Activated CD4-positive, alpha-beta T cell treated with anti-CD3 and anti-CD28 coated beads, Interleukin-2, amount 50 U/mL, for 16 hours (primary cell): ENCODE results near the gene CDK5RAP1.
A peak's percentile ranks its signal among the peaks of the same experiment; 100 is the strongest.
"Not testable (repeated sequence)": the region's sequence is repeated elsewhere in the genome, so short reads cannot be mapped to it uniquely, and the experiment has no call there.

Experiments
- DNase-seq: peaks from one replicate; pipeline ENCODE4 v3.0.0-alpha.2; 2020

CDK5RAP1 gene, protein sequence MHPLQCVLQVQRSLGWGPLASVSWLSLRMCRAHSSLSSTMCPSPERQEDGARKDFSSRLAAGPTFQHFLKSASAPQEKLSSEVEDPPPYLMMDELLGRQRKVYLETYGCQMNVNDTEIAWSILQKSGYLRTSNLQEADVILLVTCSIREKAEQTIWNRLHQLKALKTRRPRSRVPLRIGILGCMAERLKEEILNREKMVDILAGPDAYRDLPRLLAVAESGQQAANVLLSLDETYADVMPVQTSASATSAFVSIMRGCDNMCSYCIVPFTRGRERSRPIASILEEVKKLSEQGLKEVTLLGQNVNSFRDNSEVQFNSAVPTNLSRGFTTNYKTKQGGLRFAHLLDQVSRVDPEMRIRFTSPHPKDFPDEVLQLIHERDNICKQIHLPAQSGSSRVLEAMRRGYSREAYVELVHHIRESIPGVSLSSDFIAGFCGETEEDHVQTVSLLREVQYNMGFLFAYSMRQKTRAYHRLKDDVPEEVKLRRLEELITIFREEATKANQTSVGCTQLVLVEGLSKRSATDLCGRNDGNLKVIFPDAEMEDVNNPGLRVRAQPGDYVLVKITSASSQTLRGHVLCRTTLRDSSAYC

DNA sequence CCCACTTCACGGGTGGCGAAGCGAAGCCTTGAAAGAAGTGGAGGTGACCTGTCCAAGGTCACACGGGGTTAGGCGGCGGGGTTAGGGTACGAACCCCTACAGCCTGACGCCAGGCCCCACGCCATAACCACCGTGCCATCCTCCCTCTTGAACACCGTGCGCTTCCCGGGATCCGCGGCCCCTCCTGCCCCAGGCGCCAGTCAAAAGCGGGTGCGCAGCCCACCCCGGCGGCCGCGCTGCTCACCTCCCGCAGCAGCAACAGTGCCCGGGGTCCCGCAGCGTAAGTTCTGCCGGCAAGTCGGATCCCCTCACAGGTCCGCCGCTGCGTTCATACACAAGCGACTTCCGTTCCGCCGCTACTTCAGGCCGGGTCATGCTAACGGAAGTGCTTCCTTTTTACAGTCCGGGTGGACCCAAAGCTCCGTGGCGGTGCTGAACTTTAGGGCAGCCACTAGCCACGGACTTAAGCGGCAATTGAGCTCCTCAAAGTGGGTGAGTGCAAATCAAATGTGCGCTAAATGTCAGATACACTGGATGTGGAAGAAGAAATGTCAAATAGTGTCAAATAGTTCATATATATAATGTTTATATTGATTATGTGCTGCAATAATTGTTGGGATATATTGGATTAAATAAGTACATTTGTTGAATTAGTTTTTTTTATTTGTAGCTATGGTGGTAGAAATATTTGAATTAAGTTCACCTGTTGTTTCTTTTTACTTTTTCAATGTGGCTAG is at the start of gene CDK5RAP1:
TSS of gene CDK5RAP1 (minus strand) at position 336 of the 737 bp plus-strand sequence. CDS start 4,455 bp downstream, outside the sequence.
- peak; percentile 92 for DNase-seq

DNA sequence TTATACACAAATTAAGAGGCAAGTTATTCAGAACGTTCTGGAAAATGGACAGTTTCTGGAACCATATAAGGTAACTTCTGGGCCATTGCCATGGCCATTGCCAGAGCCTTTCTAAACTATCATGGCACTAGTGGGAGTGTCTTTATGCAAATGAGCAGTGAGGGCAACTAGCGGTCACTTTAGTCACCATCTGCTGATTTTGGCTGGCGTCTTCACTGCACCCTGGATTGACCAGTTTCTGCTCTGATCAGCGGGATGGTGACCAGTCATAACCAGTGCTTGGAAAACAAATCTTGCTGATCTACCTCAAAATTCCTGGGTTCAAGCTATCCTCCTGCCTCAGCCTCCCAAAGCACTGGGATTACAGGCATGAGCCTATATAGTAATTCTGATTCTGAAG is 49.5 kb upstream of the CDK5RAP1 start:
- DNase-seq, result no peak

DNA sequence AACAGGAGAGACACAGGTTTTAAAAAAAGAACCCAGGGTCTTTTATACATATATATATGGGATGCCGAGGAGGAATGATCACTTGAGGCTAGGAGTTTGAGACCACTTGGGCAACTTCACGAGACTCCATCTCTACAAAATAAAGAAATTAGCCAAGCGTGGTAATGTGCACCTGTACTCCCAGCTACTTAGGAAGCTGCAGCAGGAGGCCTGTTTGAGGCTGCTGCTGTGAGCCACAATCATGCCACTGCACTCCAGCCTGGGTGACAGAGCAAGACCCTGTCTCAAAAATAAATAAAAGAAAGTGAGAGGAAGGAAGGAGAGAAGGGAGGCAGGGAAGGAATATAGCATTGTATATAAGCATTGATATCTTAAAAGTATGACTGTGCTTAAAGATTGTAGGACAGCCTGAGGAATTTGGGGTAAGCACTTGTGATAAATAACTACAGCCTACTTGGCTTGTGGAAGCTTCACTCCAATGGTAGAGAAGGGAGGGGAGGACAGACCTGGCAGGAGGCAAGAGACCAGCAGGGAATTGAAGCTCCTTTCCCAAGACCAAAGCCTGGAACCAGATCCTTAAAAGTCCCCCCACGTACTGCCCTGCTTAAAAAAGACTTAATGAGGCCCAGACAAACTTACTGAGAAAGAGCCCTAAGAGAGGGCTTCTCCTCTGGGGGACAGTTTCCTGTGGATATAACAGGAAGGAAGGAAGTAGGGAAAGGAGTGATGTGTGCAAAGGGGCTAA is 44.7 kb upstream of the CDK5RAP1 start:
- DNase-seq, result no peak

DNA sequence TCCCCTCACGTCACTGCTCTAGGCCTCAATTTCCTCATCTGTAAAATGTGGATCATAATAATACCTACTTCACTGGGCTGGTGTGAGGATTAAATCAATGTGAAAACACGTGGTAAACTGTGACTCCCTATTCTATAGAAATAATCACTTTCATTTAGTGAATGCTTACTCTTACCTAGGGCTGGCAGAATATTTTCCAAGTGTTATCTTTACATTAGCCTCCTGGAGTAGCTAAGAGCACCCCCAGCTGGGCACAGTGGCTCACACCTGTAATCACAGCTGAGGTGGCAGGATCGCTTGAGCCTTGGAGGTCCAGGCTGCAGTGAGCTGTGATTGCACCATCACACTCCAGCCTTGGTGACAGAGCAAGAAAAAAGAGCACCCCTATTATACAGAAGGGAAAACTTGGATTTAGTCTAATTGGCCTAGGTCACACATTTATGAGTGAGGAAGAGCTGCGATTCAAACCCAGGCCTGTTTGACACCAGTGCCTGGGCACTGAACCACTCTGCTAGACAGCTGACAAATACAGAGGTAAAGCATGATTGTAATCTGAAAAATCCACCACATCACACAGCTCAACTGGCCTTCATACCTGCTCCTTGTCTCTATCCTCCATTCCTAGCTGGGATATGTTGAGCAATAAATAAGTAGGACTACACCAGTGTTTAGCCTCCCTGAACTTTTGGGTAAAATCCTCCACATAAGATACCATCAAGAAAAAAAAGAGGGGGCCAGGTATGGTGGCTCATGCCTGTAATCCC is 43.7 kb upstream of the CDK5RAP1 start:
- peak; percentile 24 for DNase-seq

DNA sequence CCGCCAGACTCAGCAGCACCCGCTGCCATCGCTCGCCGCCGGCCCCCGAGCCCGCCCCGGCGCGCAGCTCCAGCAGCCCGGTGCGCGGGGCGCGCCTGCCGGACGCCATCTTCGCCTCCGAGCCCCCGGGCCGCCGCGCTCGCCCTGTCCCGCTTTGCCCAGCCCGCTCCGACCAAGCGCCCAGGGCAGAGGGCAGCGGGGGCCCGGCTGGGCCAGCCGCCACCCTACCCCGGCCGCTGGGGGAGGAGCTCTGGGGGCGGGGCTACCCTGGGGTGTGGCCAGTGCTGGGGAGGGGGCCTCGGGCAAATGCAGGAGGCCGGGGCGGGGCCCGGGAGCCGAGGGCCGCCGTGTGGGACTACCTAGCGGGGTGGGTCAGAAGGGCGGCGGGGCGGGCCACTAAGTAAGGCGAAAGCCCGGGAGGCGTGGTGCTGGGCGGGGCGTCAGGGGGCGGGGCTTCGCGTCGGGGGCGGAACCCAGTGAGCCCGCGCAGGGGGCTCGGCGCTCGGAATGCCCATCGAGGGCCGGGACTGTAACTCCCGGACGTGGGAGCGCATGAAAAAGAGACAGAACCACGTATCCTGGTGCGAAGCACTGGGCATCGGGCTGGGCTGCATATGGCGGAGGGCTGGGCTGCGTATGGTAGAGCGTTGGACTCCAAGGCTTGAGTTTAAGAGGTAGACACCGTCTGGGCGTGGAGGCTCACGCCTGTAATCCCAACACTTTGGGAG is 42.4 kb upstream of the CDK5RAP1 start, which contains the start of gene SNTA1:
TSS of gene SNTA1 (minus strand) at position 252 of the 728 bp plus-strand sequence. CDS start at position 109, 143 bp downstream.
- peak; percentile 91 for DNase-seq

DNA sequence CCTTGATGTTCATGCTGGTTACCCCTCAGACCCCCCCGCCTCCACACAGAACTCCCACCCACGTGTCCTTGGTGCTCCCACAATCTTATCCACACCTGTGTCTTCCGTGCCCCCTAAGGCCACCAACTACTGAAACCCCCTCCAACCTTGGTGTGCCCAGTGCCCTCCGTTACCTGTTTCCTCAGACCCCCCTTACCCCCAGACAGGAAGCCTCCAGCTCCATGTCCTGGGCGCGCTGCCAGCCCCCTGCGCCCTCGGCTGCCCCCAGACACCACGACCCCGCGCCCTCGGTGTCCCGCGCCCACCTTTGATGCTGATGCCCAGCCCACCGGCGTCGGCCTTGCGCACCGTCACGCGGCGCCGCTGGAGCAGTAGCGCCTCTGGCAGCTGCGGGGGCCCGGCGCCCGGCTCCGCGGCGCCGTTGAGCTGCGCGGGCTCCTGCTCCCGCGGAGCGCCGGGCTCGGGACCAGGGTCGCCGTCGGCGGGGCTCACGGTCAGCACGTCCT is 41.7 kb upstream of the CDK5RAP1 start:
- DNase-seq, result no peak

DNA sequence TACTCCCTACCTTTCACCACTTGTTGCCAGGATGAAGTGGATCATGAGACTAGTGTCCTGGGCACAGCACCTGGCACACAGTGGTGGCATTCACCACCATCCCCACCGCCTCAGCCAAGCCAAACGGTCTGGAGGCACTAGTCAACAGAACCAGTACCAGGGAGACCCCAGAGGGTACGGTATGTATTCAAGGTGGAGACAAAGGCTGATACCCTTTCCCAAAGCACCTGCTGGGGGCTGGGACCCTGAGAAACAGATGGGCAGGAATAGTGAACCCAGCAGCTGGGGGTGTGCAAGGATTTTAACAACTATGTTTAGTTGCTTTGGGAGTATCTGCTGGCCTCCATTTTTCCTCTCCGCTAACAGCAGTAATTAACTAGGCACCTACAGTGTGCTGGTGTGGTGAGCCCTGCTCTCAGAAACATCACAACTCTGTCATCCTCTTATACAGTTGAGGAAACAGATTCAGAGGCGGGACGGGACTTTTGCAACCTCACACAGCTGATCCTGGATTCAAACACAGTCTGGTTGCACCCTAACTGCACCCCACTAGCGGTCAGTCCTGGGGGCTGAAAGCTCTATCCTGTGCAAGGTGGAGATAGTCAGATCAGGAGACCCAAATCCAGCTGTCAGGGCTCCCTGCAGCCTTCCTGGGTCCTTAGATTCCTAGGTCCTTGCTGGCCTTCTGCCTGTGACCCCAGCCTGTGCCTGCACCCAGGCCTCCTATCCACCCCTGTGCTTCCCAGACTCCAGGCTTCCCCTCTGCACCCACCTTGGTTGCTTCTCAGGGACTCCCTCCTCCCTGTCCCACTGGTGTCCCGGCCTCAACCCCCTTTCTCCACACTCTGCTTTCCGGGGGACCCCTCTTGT is 41.1 kb upstream of the CDK5RAP1 start:
- no peak for DNase-seq

DNA sequence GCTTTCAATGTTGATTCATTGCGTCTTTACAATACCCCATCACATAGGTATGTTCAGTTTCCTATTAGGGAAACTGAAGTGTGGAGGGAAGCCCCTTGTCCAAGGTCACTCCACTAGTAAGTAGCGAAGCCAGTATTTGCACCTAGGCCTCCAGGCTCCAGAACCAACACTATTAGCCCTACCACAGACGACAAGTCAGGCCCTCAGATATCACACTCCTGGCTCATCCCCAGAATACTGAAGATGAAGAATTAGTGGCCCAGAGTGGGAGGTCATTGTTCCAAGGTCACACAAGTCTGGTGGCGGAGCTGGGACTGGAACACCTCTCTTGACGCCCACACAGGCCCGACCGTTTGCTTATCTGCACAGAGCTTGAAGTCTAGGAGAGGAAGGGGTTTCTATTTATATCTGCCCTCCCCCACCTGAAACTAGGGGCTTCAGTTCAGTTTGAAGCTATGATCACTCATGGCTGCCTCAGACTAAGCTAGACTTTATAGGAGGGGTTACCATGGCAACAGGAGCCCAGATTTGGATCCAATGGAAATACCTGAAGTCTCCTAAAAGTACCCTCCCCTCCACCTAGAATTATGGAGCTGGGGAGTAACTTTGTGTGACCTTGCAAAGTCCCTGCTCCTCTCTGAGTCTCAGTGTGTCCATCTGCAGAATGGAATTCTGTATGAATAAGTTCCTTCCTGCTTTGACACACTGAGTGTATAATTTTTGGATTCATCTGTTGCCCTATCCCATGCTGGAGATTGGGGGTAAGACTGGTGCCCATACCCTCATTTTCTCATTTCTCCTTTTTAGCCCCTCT is 40.0 kb upstream of the CDK5RAP1 start:
- no peak for DNase-seq

DNA sequence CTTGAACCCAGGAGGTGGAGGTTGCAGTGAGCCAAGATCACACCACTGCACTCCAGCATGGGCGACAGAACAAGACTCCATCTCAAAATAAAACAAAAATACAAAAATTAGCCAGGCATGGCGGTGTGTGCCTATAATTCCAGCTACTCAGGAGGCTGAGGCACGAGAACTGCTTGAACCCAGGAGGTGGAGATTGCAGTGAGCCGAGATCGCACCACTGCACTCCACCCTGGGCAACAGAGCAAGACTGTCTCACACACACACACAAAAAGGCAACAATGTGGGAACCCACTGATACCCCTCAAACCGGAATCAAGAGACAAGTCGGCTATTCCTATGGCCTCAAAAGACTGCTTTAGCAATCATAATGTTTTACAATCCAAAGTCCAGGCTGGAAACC is 39.2 kb upstream of the CDK5RAP1 start:
- DNase-seq, result not testable (repeated sequence)

DNA sequence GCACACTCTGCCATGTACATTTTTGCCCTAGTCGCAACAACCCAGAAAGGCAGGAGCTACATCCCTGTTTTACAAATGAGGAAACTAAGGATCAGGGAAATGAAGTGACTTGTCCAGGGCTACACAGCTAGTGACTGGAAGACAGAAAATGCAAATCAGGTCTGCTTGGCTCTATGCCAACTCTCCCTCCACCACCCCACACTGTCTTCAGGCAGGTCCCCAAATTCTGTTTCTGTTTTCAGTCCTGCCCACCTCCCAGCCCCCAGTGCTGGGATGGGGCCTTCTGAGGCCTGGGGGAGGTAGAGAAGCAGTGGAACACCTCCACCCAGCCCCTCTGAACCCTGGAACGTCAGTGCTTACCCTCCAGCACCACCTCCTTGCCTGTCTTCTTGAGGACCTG is 37.2 kb upstream of the CDK5RAP1 start:
- DNase-seq, result no peak

DNA sequence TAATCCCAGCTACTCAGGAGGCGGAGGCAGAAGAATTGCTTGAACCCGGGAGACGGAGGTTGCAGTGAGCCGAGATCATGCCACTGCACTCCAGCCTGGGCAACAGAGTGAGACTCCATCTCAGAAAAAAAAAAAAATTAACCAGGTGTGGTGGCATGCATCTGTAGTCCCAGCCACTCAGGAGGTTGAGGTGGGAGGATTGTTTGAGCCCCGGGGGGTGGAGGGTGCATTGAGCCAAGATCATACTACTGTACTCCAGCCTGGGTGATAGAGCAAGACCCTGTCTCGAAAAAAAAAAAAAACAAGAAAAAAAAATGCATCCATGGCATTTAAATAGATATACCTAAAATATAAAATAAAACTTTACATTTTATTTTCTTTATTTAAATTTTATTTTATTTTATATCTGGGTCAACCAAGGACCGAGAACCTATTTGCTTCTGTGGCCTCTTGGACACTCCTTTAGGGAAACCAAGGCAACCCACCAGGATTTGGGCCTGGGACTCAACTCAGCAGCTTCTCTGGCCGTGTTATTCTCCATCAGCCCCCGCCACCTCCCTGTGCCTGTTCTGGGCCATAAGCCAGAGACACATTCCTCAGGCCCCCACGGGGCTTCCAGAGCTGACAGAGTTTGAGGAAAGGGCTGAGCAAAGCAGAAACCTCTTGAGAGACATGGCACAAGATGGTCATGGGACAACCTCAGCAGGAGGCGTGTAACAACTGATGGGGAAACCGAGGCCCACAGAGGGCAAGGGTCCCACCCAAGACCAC is 36.0 kb upstream of the CDK5RAP1 start:
- no peak for DNase-seq

DNA sequence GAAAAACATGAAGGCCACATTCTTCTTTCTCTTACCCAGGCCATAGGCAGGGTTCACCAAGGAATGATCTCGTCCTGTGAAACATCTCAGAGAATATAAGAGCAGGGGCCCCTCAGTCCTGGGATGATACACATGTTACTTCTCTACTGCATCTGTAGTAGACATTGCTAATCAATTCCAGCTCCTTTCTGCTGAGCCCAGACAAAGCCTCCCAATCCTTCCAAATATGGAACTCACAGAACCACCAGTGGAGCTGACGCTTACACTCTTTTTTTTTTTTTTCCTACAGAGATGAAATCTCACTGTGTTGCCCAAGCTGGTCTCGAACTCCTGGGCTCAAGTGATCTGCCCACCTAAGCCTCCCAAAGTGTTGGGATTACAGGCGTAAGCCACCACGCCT is 33.1 kb upstream of the CDK5RAP1 start:
- DNase-seq, result no peak

DNA sequence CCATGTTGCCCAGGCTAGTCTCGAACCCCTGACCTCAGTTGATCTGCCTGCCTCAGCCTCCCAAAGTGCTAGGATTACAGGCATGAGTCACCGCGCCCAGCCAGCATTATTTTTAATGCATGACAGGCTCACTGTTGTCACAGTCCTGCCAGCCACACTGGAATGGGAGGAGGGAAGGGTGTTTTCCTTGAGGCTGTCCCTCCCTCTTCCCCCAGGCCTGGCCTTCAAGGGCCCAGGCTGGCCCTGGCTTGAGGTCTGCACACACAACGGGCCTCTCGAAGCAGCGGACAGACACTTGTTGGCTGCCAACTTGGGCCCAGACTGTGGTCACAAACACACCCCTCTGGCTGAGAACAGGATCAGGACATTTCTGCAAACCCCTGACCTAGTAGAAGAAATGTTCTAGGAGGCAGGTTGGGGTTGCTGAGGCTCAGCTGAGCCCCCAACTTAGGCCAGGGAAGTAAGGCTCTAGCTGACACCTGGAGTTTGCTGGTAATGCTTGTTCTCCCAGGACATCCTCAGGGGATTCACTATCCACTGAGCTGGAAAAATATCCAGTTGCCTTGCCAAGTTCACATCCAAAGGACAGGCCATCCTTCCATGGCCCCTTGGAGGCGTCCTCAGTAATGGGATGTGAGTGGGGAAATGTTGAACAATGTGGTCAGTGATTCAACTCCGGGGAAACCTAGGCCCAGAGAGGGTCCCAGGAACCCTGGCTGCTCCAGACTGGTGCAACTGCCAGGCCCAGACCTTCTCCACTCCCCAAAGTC is 32.3 kb upstream of the CDK5RAP1 start:
- DNase-seq, result no peak

DNA sequence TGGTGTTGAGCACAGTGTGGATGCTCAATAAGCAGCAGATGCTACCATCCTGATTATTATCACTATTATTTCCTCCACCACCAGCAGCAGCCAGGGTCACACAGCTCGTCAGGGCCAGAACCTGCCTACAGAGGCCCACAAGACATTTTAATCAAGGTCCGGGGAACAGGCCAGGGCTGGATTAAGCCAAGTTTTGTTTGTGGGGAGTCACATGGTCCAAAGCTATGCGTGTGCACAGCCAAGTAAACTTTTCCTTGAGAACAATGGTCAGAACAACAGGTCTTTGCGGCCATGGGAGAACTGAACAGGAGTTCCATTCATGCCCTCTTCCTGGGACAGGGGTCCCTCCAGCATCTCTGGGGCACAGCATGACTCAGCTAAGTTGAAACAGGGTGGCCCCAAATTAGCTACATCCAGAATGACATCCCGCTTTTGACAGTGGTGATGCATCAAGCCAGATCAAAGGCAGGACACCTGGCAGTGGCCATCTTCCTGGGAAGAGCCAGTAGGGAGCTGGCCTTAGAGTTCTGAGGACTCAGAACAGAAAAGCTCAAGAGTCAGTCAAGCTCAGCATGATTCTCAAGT is 30.6 kb upstream of the CDK5RAP1 start:
- no peak for DNase-seq

DNA sequence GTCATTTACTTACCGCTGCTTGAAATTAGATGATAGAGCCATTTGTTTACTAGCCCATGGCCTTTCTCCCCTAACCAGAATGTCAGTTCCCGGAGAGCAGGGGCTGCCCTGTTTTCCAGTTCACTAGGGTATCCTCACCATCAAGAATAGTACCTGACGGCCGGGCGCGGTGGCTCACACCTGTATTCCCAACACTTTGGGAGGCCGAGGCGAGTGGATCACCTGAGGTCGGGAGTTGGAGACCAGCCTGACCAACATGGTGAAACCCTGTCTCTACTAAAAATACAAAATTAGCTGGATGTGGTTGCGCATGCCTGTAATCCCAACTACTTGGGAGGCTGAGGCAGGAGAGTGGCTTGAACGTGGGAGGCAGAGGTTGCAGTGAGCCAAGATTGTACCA is 22.6 kb upstream of the CDK5RAP1 start:
- not testable (repeated sequence) for DNase-seq

DNA sequence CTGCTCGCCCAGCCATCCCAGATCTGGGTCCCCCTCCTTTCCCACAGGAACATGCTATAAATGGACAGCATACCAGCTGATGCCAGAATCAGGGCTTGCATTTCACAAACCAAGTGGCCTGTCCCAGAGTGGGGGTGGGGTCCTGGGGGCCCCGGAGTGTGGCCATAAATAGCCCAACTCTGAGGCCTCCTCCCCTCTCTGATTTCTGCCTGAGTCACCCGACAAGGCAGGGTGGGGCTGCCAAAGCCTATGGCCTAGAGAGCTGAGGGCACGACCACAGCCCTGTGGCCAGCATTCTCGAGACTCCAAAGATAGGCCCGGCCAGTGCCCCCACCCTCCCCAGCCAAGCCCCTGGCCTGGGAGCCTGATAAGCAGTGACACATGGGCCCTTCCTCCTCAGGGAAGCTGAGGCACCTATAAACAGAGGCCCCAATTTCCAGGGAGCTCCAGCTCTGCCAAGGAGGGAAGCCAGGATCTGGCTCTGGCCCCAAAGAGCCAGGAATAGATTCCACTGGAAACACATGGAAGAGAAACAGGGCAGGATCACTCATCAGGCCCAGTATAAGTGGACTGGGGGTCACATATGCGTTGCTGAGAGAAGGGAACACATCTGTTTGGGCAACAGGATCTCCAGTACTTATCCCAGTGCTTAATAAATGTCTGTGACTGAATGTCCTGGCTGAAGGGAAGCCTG is 22.0 kb upstream of the CDK5RAP1 start:
- DNase-seq, result no peak
